Kidney capillary endothelial cell (primary cell): ENCODE data around the gene RPUSD4.

Source experiments
- DNase-seq: peaks from one replicate; pipeline ENCODE4 v3.0.0-alpha.2; 2018; ENCODE audit warnings: low spot score

The RPUSD4 gene

DNA sequence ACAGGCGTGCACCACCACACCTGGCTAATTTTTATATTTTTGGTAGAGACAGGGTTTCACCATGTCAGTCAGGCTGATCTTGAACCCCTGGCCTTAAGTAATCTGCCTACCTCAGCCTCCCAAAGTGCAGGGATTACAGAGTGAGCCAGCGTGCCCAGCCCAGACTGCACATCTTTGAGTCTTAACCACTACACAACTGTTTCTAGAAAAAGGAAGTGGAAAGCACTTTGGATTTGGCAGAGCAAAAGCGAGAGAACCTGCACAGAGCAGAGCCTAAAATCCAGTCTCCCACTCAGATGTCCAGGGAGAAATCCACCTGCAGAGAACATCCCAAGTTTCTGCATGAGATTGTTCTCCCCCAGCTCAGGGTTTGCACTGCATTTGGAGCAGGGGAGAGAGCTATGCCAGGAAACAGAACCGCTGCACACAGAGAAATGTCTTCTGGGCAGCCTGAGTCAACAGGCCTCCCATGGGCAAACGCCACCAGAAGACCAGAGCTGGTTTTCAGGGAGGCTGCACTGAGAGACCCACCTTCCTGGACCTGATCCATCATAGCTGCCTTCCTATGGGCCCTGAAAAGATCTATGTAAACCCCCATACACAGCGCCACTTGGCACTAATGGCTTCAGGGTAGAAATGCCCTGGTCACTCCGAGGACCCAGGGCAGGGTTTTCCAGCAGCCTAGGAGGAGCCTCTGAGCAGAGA is 54.0 kb downstream of the RPUSD4 start:
- no peak for DNase-seq

GRCh38 chr11:126156814-126157213 is 54.6 kb downstream of the RPUSD4 start:
- no peak for DNase-seq

DNA sequence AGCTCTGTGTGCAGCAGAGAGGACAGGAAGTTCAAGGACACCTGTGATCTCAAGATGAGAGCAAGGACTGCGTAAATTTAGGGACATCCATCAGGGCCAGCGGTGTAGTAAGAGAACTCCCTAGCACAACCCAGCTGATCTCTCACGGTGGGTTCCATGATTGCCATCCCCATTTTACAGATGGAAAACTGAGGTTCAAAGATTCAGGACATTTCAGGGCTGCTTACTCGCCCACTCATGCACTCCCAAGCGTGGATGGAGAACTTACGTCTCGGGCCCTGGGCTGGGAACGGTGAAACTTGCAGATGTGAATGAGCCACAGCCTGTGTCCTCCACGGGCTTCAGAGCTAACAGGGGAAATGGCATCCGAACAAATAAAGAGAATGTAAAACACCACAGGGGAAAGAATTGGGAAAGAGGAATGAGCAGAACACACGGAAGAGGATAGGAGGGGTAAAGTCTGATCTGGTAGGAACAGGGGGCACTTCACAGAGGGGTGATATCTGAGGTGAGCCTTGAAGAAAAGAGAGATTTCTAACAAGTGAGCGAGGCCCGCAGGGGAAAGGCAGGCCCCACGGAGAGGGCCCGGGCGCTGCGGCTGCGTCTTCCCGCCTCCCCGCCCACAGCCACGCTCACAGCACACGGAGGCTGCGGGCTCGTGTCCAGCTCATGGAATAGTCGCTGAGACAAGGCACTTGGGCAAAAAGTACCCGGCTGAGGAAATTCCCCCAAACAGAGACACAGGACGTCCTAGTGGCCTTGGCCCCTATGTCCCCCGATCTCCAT is 55.9 kb downstream of the RPUSD4 start:
- no peak for DNase-seq

GRCh38 chr11:126154691-126155090 is 56.8 kb downstream of the RPUSD4 start:
- peak; percentile 14 for DNase-seq

DNA sequence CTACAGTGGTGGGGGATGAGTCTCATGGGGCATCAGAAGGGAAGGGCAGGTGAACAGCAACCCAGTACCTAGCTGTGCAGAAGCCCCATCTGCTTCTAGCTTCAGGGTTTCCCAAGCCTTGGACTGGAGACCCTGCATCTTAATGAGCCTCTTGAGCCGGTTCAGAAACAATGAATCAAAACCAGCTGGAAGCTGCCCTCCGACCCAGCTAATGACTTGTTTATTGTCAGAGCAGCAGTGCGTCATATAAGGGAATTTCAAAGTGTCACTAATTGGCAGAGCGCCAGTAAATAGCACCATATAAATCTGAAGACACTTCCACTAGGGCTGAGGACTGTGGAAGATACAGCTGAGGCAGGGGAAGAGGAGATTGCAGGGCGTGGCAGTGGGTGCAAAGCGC is 57.5 kb downstream of the RPUSD4 start:
- peak; percentile 97 for DNase-seq

DNA sequence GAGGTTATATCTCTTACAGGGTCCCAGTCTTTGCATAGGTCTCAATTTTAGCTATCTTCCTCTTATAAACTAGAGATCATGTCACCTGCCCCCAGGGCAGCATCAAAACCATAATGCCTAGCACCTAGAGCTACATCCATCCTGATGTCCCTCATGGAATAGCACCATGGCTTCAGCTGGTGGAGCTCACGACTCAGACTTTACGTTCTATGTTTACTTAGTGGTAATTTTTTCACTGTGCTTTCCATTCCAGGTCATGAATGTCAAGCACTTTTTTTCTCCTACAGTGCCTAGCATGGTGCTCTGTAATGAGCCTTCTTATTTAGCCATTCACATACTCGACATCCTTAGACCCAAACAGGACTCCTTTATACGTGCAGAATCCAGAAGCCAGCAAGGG is 58.4 kb downstream of the RPUSD4 start:
- DNase-seq = no peak

DNA sequence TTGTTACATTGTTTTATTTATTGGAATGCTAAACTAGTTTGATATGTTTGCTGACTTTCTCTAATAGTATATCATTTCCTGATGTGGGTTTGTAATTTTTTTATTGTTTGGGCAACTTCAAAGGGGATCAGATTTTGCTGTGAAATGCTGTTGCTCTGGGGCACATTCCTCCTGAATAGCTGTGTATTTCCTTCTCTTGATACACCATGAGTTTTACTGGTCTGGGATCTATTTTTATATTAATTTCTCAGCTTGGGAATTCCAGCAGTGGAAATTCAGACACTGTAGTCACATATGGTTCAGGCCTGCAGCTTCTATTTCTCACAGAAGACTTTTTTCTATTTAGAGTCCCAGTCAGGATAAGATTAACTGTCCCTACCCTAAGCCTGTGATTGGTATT is 58.9 kb downstream of the RPUSD4 start:
- no peak for DNase-seq

- no peak for DNase-seq
These were observed 59.3 kb downstream of the RPUSD4 start for GRCh38 chr11:126152152-126152551.
